Head of caudate nucleus (tissue), 42 donors: ENCODE measurements around the gene UQCRQ.

Source experiments
- DNase-seq, 42 donors: peaks; one replicate each; pipeline versions ENCODE4 v3.0.0 to v3.0.0-alpha.2; 2020 to 2021; ENCODE audit warnings: mixed read lengths in 7 of 42
- intact Hi-C: fragments of 100-400 bp; cut with DNase I; formaldehyde crosslinking; loops from one replicate; pipeline ENCODE4 v1.15.0; 2022

The UQCRQ gene

DNA sequence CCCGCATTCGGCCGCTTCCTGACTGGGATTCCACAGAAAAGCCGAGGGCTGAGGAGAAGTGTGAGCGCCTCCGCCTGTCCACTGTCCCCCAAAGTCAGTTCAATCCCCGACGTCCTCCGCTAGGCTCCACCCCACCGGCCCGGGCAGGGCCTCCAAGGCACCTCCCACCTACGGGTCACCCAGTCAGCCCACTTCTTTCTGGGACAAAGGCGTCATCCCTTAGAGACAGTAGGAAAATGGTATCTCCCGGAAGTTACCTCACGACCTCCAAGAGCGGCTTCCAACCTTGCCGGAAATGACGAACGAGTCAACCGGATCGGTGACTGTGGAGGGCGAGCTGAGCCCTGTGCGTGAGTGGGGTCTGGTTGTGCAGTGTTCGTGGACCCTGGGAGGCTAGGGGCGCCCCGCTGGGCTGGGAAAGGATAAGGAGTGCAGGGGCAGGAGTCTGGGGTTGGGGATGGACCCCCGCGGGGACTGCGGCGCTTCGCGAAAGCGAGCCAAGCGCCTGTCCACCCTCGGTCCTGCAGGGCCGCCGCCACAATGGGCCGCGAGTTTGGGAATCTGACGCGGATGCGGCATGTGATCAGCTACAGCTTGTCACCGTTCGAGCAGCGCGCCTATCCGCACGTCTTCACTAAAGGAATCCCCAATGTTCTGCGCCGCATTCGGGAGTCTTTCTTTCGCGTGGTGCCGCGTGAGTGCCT is at the start of gene UQCRQ, which contains the start of gene GDF9:
UQCRQ (plus strand) TSS at position 301 of the 704 bp plus-strand sequence; CDS start at position 541, 240 bp downstream.
GDF9 (minus strand) TSS at position 128 of the 704 bp plus-strand sequence. CDS start 1,936 bp downstream, outside the sequence.
- peak; percentile 91 to 100 (median 98) for DNase-seq
- intact Hi-C loops, result loop anchor here (5.0 kb wide), 4 partner anchors 39 to 129 kb away; partner anchors contain the start of genes AFF4 and KIF3A

- no peak for DNase-seq
- intact Hi-C loops, result no loop called here
Observed at GRCh38 chr5:132817011-132817410, 49.4 kb upstream of the UQCRQ start.

DNA sequence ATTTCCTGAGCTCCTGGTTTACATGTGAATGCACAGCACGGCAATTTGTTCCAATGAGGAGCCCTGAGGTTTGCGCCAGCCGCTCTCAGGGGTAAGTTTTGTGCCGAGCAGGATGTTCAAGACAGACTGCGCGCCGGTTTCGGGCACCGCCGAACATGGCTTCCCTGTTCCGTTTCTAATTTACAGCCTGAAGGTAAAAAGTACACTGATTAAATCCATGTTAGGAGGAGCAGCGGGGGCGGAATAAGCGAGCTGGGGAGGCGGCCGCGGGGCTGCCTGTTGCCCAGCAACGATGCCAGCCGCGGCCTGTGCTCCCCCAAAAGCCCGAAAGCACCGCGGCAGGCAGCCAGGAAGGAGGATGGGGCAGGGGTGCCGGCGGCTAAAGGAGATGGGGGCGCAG is 47.0 kb upstream of the UQCRQ start:
- intact Hi-C loops, result no loop called here
- peak in 41 of 42 donors; percentile 51 to 91 (median 73) for DNase-seq

GRCh38 chr5:132820162-132820754 is 46.2 kb upstream of the UQCRQ start:
- intact Hi-C loops, result loop anchor here (5.0 kb wide), 1 partner anchor 83 kb away; the partner anchor contains the start of gene KIF3A
- peak; percentile 90 to 100 (median 98) for DNase-seq

- intact Hi-C loops, result loop anchor here (5.0 kb wide), 1 partner anchor 84 kb away; the partner anchor contains the start of gene KIF3A
Observed at GRCh38 chr5:132821350-132821749, 45.1 kb upstream of the UQCRQ start.

GRCh38 chr5:132821791-132822190 is 44.7 kb upstream of the UQCRQ start:
- intact Hi-C loops, result loop anchor here (5.0 kb wide), 1 partner anchor 84 kb away; the partner anchor contains the start of gene KIF3A
- peak in 27 of 42 donors; percentile 33 to 84 (median 65) for DNase-seq

More at GRCh38 chr5:132821350-132821749, 45.1 kb upstream of the UQCRQ start:
- DNase-seq, result peak in 6 of 42 donors; percentile 22 to 58 (median 38)

DNA sequence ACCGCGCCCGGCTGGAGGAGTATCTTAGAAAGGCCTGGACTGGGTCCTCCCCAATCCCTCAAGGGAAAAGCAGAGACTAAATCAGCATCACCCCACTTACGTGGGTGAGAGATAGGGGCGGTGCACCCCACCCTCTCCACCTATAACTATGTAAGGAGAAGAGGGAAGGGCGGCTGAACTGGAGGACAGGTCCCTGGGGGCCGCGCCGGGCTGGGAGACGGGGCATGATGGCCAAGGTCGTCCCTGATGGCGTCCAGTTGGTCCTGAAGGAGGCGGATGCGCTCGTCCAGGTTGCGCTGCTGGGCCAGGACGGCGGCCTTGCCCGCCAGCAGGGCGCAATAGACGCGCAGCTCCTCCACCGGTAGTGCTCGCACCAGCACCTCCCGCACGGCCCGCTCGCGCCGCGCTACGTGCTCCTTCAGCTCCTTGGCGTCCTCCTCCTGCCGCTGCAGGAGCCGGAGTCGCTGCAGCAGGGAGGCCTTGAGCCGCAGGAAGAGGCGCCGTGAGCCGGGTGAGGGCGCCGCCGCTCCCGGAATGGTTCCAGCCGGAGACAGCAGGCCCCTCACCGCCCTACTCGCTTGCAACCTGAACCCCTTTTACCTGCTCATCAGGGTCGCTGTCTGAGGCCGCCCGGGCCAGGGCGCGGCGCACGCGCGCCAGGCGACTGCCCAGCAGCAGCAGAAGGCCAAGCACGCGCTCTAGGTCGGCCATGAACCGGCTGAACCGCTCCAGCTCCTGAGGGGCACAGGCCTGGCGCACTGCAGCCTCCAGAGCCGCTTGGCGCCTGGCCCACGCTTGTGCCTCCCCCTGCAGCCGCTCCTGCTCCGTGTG is 43.6 kb upstream of the UQCRQ start:
- peak in 37 of 42 donors; percentile 29 to 85 (median 66) for DNase-seq
- intact Hi-C loops, result loop anchor here (5.0 kb wide), 1 partner anchor 86 kb away; the partner anchor contains the start of gene KIF3A

- no peak for DNase-seq
- intact Hi-C loops, result loop anchor here (5.0 kb wide), 1 partner anchor 86 kb away; the partner anchor contains the start of gene KIF3A
Observed at GRCh38 chr5:132823481-132824050, 42.9 kb upstream of the UQCRQ start.

DNA sequence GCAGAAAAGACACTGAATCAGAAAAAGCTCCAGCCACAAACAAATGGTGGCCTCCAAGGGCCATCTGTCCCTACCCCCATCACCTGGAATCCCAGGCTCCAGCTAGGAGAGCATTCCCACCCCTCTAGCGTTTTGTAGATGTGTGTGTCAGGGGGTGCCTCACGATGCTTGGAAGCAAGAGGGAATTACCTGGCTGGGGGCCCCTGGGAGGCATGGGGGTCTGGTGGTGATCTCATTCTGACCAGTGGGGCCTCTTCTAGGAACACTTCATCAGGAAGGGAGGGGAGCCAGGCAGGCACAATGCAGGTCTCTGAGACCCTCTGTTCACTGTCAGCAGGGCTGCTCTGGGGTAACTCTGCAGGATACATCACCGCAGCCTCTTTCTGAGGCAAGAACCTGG is 42.0 kb upstream of the UQCRQ start:
- intact Hi-C loops, result loop anchor here (5.0 kb wide), 1 partner anchor 87 kb away; the partner anchor contains the start of gene KIF3A
- no peak for DNase-seq

GRCh38 chr5:132825033-132825833 is 41.2 kb upstream of the UQCRQ start:
- peak in 10 of 42 donors; percentile 36 to 81 (median 44) for DNase-seq
- intact Hi-C loops, result loop anchor here (5.0 kb wide), 2 partner anchors 42 to 57 kb away; partner anchors contain the start of genes GDF9 and UQCRQ

DNA sequence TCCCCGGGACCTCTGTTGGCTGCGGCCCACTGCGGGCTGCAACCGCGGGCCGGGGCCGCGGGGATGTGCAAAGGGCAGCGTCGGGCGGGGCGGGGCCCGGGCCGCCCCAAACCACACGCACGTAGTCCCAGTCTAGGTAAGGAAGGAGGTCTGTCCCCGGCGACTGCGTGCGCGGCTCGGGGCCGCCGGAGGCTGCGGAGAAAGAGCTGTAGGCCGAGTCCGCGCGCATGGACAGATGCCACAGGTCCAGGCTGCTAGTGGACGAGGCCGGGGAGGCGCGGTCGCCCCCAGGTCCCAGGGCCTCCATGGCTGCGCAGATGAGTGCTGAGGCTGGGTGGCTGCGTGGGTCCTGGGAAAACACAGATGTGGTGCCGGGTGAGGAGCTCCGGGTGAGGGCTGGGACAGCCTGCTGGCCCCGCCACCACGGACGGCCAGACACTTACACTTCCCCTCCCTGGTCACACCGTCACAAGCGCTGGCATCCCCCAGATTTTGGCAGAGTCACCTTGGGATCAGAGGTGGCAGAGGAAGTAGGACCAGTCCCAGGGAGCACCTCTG is 40.5 kb upstream of the UQCRQ start:
- intact Hi-C loops, result loop anchor here (5.0 kb wide), 2 partner anchors 41 to 56 kb away; partner anchors contain the start of genes GDF9 and UQCRQ
- DNase-seq, result no peak

DNA sequence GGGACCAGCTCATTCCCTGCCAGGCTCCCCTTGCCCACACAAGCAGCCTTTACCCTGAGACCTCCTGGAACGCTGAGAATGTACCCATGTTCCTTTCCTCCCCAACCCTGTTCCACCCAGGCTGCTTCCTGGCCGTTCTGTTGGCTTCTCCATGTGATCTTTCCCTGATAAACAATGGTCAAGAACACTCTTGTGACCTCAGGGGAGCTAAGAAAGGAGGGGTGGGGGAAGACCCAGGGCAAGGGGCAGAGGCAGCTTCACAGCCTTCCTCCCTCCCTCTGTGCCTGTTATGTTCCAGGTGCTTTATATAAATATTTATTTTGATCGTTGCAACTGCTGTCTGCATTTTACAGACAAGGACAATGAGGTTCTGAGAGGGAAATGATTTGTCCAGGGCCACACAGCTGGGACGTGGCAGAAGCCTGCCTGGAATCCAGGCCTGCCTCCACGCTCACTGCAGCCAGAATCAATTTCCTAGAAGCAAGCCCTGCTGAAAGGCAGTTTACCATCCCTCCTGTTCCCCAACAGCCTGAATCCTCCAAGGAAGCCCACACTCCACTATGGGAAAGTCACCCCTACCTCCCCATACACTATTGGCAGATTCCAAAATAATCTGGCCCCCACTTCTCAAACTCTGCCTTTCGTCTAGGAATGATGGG is 39.9 kb upstream of the UQCRQ start:
- no peak for DNase-seq
- intact Hi-C loops, result loop anchor here (5.0 kb wide), 2 partner anchors 41 to 56 kb away; partner anchors contain the start of genes GDF9 and UQCRQ

DNA sequence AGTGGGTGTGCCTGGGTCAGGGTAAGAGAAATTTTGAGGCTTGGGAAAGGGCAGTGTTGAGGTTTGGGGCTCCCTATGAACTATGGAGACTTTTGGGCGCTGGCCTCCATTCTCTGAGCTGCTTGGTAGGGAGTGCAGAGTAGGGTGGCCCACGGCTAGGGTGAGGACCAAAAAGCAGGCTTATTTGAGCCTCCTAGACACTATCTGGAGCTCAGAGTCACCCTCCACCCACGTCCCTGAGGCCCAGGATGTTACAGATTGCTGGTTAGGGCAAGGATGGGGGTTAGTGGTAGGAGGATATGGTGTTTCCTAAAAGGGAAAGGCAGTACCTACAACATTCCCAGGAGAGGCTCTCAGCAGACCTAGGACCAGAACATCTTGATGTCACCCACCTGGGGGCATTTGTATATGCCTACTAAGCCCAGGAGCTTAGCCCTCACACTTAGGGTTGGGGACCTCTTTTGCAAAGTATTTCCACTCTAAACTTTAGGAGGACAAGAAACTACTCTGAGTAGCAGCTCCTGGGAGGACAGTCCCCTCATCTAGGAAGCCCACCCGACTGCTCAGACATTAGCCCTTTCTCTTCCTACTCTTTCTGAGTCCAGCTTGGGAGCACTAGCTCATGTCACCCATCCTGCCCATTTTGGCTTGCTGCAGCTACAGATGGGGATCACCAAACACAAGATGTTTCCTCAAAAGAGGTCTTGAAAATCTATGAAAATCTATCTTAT is 38.3 kb upstream of the UQCRQ start:
- intact Hi-C loops, result loop anchor here (5.0 kb wide), 2 partner anchors 39 to 54 kb away; partner anchors contain the start of genes GDF9 and UQCRQ

DNA sequence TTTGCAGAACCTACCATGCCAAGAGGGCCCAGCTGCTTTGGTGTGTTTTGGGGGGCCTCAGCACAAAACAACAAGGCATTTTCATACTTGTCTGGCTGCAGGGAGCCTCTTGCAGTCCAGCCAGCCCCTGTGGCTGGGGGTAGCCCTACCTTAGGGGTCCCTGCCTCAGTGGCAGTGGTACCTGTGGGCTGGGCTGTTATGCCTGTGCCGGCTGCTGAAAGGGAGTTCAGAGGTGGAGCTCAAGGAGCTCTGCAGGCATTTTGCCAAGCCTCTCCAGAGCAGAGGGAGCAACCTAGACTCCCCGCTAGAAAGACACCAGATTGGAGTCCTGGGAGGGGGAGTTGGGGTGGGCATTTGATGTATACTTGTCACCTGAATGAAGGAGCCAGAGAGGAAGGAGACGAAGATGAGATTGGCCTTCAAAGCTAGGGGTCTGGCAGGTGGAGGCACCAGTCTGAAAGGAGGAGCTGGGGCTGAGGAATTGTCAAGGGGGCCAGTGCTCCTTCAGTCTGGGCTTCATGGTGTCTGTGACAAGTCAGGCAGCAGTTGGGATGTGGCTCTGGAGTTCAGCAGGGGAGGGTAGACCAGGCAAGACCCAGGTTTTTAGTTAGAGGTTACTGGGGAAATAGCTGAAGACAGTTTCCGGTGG is 37.5 kb upstream of the UQCRQ start:
- no peak for DNase-seq
- intact Hi-C loops, result loop anchor here (5.0 kb wide), 2 partner anchors 38 to 53 kb away; partner anchors contain the start of genes GDF9 and UQCRQ

More for the DNA sequence above, 38.3 kb upstream of the UQCRQ start:
- no peak for DNase-seq
